Measurements from ENCODE around the gene ANXA11. TPM values are rescaled to one million over a fixed set of nuclear protein-coding genes. Genes with fewer than 3 reads are reported as not detected.

ANXA11 gene
- total and polyA plus RNA-seq, 2 donors (not counting 1 experiment from before 2014, with no cell fraction given): 88.3 to 177 TPM

- H3K9me3 ChIP-seq (ENCODE audit: control extremely low read depth in 1 of 3, control insufficient read depth in 2 of 3, insufficient read depth in 1 of 3, low read length in 2 of 3): no peaks in the 10 kb centered on the region
- H3K4me3 ChIP-seq (ENCODE audit: control extremely low read depth in 1 of 5, extremely low read depth in 1 of 5, insufficient read depth in 1 of 5, low read depth in 2 of 5, low read length in 4 of 5): no peak overlapping the region
- WGBS (ENCODE audit: insufficient coverage): 94% methylated on average over 3 of the region's 6 CpGs
- no peaks in the 10 kb centered on the region for H3K36me3 ChIP-seq (replicated peaks in 1 of 2; ENCODE audit: control extremely low read depth in 1 of 2, control insufficient read depth in 1 of 2, extremely low read depth in 1 of 2, insufficient read depth in 2 of 2, low read length in 1 of 2)
- no peak overlapping the region for H3K9ac ChIP-seq (ENCODE audit: low read length)
- H3K27me3 ChIP-seq (replicated peaks in 1 of 4; ENCODE audit: control extremely low read depth in 1 of 4, control insufficient read depth in 3 of 4, insufficient read depth in 4 of 4, low read length in 3 of 4): peaks cover 0 to 2% (median 0%) of the 10 kb centered on the region in 4 experiments
- no peaks in the 10 kb centered on the region for H3K4me1 ChIP-seq (ENCODE audit: control insufficient read depth in 2 of 2, insufficient read depth in 2 of 2, low read length in 2 of 2)
- intact Hi-C loops (cut with micrococcal nuclease): no loop called here
- H2AFZ ChIP-seq (ENCODE audit: insufficient read depth, low read depth, low read length, poor library complexity, severe bottlenecking): no peak overlapping the region
- DNase-seq (no peak), ATAC-seq (ENCODE audit: low read depth) (no peak)
- no peak overlapping the region for H3K27ac ChIP-seq (ENCODE audit: low read length in 2 of 2)
- Mint-ChIP-seq H3K9me3 (ENCODE audit: insufficient read depth) (no peaks in the 10 kb centered on the region), H3K4me3 (no peak overlapping the region), H3K27me3 (no peaks in the 10 kb centered on the region), H3K27ac (no peak overlapping the region), H3K4me1 (no peaks in the 10 kb centered on the region)
- TF ChIP-seq, protein P1, sequence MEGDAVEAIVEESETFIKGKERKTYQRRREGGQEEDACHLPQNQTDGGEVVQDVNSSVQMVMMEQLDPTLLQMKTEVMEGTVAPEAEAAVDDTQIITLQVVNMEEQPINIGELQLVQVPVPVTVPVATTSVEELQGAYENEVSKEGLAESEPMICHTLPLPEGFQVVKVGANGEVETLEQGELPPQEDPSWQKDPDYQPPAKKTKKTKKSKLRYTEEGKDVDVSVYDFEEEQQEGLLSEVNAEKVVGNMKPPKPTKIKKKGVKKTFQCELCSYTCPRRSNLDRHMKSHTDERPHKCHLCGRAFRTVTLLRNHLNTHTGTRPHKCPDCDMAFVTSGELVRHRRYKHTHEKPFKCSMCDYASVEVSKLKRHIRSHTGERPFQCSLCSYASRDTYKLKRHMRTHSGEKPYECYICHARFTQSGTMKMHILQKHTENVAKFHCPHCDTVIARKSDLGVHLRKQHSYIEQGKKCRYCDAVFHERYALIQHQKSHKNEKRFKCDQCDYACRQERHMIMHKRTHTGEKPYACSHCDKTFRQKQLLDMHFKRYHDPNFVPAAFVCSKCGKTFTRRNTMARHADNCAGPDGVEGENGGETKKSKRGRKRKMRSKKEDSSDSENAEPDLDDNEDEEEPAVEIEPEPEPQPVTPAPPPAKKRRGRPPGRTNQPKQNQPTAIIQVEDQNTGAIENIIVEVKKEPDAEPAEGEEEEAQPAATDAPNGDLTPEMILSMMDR (IDR thresholded peaks at IDR 0.05): no peak
- no peak overlapping the region for H3K4me2 ChIP-seq (replicated peaks; ENCODE audit: low read depth, low read length, poor library complexity, severe bottlenecking)
- H3K79me2 ChIP-seq (ENCODE audit: control insufficient read depth, insufficient read depth, low read length): peaks cover 16% of the 10 kb centered on the region
- ChIA-PET CTCF (no interaction called here), POLR2A (no interaction called here)
- no peaks in the 10 kb centered on the region for H4K20me1 ChIP-seq (ENCODE audit: control insufficient read depth, insufficient read depth, low read length, poor library complexity, severe bottlenecking)
Measured at GRCh38 chr10:80211786-80212185, 6.4 kb upstream of the ANXA11 start.

DNA sequence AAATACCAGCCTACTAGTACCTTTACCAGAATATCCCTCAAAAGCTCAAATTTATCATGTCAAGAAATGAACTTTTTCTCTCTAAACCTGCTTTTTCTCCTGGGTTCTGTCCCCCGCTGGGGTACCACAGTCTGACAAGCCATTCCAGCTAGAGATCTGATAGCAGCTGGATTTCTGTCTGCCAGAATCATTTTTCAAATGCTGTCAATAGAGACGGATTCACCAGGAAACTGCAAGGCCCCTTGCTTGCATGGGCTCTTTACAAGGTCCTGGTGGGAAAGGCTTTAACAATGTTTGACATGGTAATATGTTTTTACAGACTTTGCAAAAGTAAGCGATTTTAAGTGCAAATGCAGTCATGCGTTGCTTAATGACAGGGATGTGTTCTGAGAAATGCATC, 4.9 kb upstream of the ANXA11 start:
- H3K27ac Mint-ChIP-seq: no peak overlapping the region
- no peak for TF ChIP-seq EZH2 (IDR thresholded peaks at IDR 0.05; ENCODE audit: borderline replicate concordance, insufficient read depth, low read depth, low read length, poor library complexity, severe bottlenecking)
- TF ChIP-seq, protein P1 (IDR thresholded peaks at IDR 0.05): no peak
- ChIA-PET CTCF (no interaction called here), POLR2A (no interaction called here)
- Histone ChIP-seq H3K9me3 (ENCODE audit: control extremely low read depth in 1 of 3, control insufficient read depth in 2 of 3, insufficient read depth in 1 of 3, low read length in 2 of 3) (no peaks in the 10 kb centered on the region), H3K9ac (ENCODE audit: low read length) (no peak overlapping the region), H3K4me1 (ENCODE audit: control insufficient read depth in 2 of 2, insufficient read depth in 2 of 2, low read length in 2 of 2) (peaks cover 8 to 10% of the 10 kb centered on the region in 2 donors), H3K27me3 (replicated peaks in 1 of 4; ENCODE audit: control extremely low read depth in 1 of 4, control insufficient read depth in 3 of 4, insufficient read depth in 4 of 4, low read length in 3 of 4) (peaks cover 0 to 2% (median 0%) of the 10 kb centered on the region in 4 experiments), H3K36me3 (replicated peaks in 1 of 2; ENCODE audit: control extremely low read depth in 1 of 2, control insufficient read depth in 1 of 2, extremely low read depth in 1 of 2, insufficient read depth in 2 of 2, low read length in 1 of 2) (no peaks in the 10 kb centered on the region), H3K27ac (ENCODE audit: low read length in 2 of 2) (no peak overlapping the region), H3K4me2 (replicated peaks; ENCODE audit: low read depth, low read length, poor library complexity, severe bottlenecking) (no peak overlapping the region), H2AFZ (ENCODE audit: insufficient read depth, low read depth, low read length, poor library complexity, severe bottlenecking) (no peak overlapping the region), H3K79me2 (ENCODE audit: control insufficient read depth, insufficient read depth, low read length) (peaks cover 32% of the 10 kb centered on the region), H4K20me1 (ENCODE audit: control insufficient read depth, insufficient read depth, low read length, poor library complexity, severe bottlenecking) (no peaks in the 10 kb centered on the region), H3K4me3 (ENCODE audit: control extremely low read depth in 1 of 5, extremely low read depth in 1 of 5, insufficient read depth in 1 of 5, low read depth in 2 of 5, low read length in 4 of 5) (no peak overlapping the region)
- H3K4me3 Mint-ChIP-seq: no peak overlapping the region
- 94% methylated on average over 2 of the region's 4 CpGs for WGBS (ENCODE audit: insufficient coverage)
- intact Hi-C loops (cut with micrococcal nuclease): no loop called here
- peaks cover 10% of the 10 kb centered on the region for H3K4me1 Mint-ChIP-seq
- no peak for DNase-seq
- no peaks in the 10 kb centered on the region for H3K27me3 Mint-ChIP-seq
- H3K9me3 Mint-ChIP-seq (ENCODE audit: insufficient read depth): no peaks in the 10 kb centered on the region
- ATAC-seq (ENCODE audit: low read depth): no peak

Data from B cell (primary cell).